ENCODE measurements around the gene SLC26A8.

- TF ChIP-seq EP300 (IDR thresholded peaks at IDR 0.05) (no peak), POLR2A (IDR thresholded peaks at IDR 0.05) (no peak), CTCF (IDR thresholded peaks at IDR 0.05) (no peak)
Observed at GRCh38 chr6:35911871-35912653, 112.4 kb downstream of the SLC26A8 start.

Data from stomach (tissue), 4 donors.